NCI-H446 treated with DMSO at 0.1 percent for 48 hours (cell line): ENCODE results near the gene IL9R.
"Not testable (repeated sequence)": the region's sequence is repeated elsewhere in the genome, so short reads cannot be mapped to it uniquely, and the experiment has no call there.

ENCODE experiments used
- DNase-seq: peaks from one replicate; lab custom pipeline; 2025; lab: John Stamatoyannopoulos, UW

Gene IL9R

DNA sequence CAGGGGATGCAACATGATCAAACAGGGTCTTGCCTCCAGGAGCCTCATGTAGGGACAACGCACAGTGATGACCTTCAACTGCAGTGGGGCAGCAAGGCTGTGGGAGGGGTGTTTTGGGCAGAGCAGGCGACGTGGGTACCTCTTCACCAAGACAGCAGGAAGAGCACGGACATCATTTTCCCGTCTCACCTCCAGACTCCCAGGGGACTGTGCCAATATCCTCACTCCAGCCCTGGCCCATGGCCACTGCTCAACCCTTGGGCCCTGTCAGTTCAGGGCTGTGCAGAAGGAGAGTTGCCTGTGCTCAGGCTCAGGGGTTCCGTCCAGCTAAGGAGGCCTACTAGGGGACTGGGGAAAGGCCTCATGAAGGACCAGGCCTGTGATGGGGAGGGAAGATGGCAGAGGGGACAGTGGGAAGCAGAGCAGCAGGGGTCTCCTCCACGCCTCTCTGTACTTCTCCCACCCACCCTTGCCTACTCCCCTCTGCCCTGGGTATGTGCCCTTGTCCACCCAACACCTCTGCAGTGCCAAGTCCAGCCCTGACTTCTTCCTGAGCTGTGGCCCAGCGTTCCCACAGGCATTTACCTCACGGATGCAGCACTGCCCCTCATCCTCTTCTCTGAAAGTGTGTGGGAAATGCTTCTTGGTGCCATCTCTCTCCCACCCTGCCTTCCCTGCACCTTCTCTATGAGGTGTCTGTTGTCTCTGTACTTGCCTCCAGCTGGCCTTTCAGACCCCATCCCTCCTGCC is 1.4 kb downstream of the IL9R start:
- DNase-seq: no peak

DNA sequence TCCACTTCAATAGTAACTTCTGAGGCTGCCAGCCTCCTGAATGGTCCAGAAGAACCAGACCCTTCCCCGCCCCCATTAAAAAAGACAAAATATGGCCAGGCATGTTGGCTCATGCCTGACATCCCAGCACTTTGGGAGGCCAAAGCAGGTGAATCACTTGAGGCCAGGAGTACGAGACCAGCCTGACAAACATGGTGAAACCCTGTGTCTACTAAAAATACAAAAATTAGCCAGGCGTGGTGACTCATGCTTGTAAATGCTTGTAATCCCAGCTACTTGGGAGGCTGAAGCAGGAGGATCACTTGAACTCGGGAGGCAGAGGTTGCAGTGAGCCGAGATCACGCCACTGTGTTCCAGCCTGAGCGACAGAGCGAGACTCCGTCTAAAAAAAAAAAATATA is 2.3 kb downstream of the IL9R start:
- not testable (repeated sequence) for DNase-seq

DNA sequence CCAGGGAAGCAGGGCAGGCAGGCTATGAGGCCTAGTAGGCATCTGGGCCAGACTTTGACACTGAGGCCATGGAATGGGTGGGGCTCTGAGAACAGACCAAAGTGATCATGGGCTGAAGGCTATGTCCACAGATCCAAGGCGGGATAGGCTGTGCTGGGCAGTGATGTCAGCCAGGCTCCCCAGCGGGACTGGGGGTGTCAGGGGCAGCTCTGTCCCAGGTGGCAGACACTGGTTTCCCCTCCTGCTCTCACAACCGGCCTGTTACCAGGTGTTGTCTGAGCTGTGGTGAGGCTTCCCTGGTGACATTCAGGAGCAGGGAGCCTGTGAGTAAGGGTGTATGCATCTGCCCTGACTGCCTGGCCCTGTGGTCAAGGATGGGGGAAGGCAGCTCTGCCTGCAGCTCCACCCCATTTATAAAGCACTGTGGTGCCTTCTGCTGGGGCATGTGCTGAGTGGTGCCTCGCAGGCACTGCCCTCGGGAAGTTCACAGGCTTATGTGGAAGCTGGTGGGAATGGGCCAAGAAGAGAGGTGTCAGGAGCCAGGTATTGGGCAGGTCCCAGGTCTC is 2.9 kb downstream of the IL9R start:
- no peak for DNase-seq

GRCh38 chrX:156001001-156001666 is 3.6 kb downstream of the IL9R start:
- no peak for DNase-seq

DNA sequence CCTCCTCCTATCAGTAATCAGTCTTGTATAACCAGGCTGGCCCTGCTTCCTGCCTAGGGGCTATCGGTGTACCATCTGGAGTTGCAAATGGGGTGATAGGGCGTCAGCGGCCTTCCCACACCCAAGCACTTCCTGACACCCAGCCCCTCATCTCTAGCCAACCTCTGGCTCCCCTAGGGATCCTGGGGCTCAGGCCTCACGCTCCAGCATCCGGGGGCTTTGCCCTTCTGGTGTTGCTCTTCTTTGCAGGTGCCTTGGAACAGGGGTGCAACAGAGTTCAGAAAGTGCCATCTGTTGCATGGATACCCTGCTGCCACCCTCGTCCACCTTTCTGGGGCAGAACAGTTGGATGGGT is 4.1 kb downstream of the IL9R start:
- DNase-seq: no peak

DNA sequence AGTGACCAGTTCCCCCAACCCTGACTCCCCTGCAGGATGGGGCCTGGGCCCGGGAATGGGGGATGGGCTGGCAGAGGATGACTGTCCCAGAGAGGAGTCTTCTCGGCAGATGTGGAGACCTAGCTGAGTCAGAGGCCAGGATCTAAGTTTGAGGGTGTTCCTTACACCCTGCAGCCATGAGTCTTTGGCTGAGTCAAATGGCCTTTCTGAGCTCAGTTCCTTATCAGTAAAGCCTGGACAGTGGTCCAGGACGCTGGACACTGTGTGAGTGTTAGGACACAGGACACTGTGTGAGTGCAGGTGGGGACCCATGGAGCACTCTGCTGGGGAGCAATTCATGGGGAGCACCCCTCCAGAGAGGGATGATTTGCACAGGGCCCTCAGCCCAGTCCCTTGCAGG is 5.0 kb downstream of the IL9R start:
- DNase-seq: no peak

GRCh38 chrX:156003486-156004185 is 6.1 kb downstream of the IL9R start:
- no peak for DNase-seq

GRCh38 chrX:156004256-156004655 is 6.8 kb downstream of the IL9R start:
- DNase-seq: no peak

DNA sequence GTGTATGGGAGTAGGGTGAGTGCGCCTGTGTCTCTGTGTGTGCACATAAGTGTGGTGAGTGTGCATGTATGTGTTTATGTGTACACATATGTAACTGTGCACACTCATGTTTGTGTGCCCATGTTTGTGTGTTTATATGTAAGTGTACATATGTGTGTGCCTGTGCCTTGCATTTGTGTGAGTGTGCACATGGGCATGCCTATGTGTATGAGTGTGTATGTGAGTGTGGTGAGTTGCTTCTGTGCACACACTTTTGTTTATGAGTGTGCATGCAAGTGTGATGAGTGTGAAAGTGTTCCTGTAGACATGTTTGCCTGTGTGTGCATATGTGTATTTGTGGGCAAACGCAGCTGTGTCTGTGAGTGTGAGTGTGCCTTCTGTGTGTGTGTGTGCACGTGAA is 7.2 kb downstream of the IL9R start:
- DNase-seq: no peak

GRCh38 chrX:156005144-156005543 is 7.6 kb downstream of the IL9R start:
- DNase-seq: no peak

DNA sequence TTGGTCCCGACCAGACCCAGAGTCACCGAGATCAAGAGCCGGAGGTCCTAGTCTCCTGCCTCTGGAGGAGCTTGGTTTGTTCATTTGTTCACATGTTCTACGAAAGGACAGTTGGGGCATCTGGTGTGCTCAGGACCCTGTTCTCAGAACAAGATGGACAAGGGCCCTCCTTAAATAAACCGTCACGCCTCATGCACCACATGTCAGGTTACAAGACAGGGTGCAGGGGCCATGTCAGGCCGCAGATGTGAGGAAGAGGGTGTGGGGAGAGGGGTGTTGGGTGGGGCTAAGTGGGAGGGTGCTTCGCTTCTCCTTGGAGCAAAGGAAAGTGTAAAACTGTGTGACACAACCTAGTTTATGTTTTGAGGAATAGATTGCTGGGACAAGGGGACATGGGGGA is 9.0 kb downstream of the IL9R start:
- DNase-seq: not testable (repeated sequence)

- not testable (repeated sequence) for DNase-seq
Observed at GRCh38 chrX:156008379-156008778, 10.9 kb downstream of the IL9R start.

- no peak for DNase-seq
Observed at GRCh38 chrX:156008915-156009314, 11.4 kb downstream of the IL9R start.

GRCh38 chrX:156009691-156010090 is 12.2 kb downstream of the IL9R start:
- not testable (repeated sequence) for DNase-seq

DNA sequence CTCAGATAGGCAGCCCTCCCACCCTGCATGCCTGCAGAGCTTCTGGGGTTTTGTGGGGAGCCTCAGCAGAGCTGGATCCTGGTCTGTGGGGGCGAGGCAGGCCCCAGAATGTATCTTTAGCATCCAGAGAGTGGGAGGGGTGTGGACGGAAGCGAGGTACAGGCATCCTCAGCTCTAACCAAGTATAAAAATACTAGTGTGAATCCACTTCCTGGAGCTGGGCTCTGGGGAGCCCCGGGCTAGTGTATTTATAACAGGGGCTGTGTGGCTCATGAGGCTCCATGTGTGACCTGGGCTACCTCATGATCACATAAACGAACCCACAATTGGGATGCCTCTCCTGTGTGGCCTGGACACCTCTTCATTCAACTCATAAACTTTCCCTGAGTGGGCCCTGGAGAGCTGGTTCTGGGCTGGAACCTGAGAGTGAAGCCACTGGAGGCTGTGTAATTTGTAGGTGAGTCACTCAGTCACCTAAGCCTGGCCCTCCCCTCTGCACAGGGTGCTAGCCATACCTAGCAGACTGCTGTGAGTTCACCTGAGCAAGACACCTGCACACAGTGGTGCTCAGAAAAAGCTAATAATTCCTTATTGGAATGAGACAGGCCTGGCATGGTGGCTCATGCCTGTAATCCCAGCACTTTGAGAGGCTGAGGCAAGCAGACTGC is 15.9 kb downstream of the IL9R start:
- DNase-seq: not testable (repeated sequence)

GRCh38 chrX:156019846-156020245 is 22.4 kb downstream of the IL9R start:
- not testable (repeated sequence) for DNase-seq

DNA sequence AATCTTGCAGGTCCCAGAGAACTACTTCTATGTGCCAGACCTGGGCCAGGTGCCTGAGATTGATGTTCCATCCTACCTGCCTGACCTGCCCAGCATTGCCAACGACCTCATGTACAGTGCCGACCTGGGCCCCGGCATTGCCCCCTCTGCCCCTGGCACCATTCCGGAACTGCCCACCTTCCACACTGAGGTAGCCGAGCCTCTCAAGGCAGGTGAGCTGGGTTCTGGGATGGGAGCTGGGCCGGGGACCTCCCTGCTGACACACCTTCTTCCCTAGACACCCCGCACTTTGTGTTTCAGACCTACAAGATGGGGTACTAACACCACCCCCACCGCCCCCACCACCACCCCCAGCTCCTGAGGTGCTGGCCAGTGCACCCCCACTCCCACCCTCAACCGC is 25.5 kb downstream of the IL9R start:
- not testable (repeated sequence) for DNase-seq

- not testable (repeated sequence) for DNase-seq
Observed at GRCh38 chrX:156024949-156025492, 27.5 kb downstream of the IL9R start.

GRCh38 chrX:156028653-156029237 is 31.2 kb downstream of the IL9R start:
- DNase-seq: not testable (repeated sequence)

DNA sequence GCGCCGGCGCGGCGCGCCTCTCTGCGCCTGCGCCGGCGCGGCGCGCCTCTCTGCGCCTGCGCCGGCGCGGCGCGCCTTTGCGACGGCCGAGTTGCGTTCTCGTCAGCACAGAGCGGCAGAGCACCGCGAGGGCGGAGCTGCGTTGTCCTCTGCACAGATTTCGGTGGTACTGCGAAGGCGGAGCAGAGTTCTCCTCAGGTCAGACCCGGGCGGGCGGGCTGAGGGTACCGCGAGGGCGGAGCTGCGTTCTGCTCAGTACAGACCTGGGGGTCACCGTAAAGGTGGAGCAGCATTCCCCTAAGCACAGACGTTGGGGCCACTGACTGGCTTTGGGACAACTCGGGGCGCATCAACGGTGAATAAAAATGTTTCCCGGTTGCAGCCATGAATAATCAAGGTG is 31.8 kb downstream of the IL9R start:
- not testable (repeated sequence) for DNase-seq

DNA sequence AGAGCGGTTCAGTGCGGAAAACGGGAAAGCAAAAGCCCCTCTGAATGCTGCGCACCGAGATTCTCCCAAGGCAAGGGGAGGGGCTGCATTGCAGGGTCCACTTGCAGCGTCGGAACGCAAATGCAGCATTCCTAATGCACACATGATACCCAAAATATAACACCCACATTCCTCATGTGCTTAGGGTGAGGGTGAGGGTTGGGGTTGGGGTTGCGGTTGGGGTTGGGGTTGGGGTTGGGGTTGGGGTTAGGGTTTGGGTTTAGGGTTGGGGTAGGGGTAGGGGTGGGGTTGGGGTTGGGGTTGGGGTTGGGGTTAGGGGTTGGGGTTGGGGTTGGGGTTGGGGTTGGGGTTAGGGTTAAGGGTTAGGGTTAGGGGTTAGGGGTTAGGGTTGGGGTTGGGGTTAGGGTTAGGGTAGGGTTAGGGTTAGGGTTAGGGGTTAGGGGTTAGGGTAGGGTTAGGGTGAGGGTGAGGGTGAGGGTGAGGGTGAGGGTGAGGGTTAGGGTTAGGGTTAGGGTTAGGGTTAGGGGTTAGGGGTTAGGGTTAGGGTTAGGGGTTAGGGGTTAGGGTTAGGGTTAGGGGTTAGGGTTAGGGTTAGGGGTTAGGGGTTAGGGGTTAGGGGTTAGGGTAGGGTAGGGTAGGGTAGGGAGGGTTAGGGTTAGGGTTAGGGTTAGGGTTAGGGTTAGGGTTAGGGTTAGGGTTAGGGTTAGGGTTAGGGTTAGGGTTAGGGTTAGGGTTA is 32.4 kb downstream of the IL9R start:
- not testable (repeated sequence) for DNase-seq
